ENCODE data around the gene HCRTR2.
"Not testable (repeated sequence)": the region's sequence is repeated elsewhere in the genome, so short reads cannot be mapped to it uniquely, and the experiment has no call there.

GRCh38 chr6:55297214-55297613 lies 122.9 kb downstream of the HCRTR2 start:
- TF ChIP-seq EP300, CTCF, POLR2AphosphoS5 (IDR thresholded peaks at IDR 0.05): not testable (repeated sequence)
